Measurements from ENCODE around the gene AQP2. TPM values are rescaled to one million over a fixed set of nuclear protein-coding genes. Genes with fewer than 3 reads are reported as not detected.

AQP2 gene
- total RNA-seq, 1 donor from 2014 or later, result not detected

DNA sequence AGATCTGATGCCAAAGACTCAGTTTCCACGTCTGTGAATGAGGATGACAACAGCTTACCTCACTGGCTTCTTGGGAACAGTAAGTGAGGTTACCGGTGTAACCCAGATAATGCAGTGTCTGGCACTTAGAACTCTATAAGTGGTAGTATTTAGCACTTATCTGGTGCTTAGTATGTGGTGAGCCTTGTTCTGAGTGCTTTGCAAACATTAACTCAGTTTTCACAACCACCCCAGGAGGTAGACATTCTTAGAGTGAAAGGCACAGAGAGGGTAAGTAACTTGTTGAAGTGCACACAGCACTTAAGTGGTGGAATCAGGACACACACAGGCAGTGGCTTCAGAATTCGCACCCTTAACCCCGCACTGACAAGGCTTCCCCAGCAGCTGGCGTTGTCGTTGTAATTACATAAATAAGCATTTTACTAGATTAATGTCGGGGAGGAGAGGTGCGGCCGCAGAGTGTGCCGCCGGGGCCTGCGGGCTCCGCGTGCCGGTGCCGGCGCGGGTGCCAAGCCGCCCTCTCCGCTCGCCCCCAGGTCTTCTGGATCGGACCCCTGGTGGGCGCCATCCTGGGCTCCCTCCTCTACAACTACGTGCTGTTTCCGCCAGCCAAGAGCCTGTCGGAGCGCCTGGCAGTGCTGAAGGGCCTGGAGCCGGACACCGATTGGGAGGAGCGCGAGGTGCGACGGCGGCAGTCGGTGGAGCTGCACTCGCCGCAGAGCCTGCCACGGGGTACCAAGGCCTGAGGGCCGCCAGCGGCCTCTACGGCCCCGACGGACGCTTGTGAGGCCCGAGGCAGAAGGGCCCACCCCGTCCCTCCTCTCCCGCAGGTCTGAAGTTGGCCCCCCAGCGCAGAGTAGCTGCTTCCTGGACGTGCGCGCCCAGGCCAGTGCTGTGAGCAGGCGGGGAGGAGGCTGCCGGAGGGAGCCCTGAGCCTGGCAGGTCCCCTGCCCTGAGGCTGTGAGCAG is 4.6 kb downstream of the AQP2 start:
- DNase-seq (ENCODE audit: extremely low spot score in 2 of 2), result no peak
- Histone ChIP-seq H3K9me3 (no peaks in the 10 kb centered on the region), H3K27me3 (no peaks in the 10 kb centered on the region), H3K4me3 (no peak overlapping the region), H3K4me1 (no peaks in the 10 kb centered on the region), H3K27ac (no peak overlapping the region), H3K36me3 (no peaks in the 10 kb centered on the region)
- TF ChIP-seq, protein P1, sequence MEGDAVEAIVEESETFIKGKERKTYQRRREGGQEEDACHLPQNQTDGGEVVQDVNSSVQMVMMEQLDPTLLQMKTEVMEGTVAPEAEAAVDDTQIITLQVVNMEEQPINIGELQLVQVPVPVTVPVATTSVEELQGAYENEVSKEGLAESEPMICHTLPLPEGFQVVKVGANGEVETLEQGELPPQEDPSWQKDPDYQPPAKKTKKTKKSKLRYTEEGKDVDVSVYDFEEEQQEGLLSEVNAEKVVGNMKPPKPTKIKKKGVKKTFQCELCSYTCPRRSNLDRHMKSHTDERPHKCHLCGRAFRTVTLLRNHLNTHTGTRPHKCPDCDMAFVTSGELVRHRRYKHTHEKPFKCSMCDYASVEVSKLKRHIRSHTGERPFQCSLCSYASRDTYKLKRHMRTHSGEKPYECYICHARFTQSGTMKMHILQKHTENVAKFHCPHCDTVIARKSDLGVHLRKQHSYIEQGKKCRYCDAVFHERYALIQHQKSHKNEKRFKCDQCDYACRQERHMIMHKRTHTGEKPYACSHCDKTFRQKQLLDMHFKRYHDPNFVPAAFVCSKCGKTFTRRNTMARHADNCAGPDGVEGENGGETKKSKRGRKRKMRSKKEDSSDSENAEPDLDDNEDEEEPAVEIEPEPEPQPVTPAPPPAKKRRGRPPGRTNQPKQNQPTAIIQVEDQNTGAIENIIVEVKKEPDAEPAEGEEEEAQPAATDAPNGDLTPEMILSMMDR (IDR thresholded peaks at IDR 0.05), result no peak
- TF ChIP-seq POLR2A (IDR thresholded peaks at IDR 0.05), result no peak
- TF ChIP-seq POLR2AphosphoS5 (IDR thresholded peaks at IDR 0.05; ENCODE audit: insufficient read depth in 1 of 2, low read depth in 1 of 2), result no peak
- intact Hi-C loops (cut with DNase I), result loop anchor here (5.0 kb wide), 1 partner anchor 88 kb away; no protein-coding TSS in a partner anchor

DNA sequence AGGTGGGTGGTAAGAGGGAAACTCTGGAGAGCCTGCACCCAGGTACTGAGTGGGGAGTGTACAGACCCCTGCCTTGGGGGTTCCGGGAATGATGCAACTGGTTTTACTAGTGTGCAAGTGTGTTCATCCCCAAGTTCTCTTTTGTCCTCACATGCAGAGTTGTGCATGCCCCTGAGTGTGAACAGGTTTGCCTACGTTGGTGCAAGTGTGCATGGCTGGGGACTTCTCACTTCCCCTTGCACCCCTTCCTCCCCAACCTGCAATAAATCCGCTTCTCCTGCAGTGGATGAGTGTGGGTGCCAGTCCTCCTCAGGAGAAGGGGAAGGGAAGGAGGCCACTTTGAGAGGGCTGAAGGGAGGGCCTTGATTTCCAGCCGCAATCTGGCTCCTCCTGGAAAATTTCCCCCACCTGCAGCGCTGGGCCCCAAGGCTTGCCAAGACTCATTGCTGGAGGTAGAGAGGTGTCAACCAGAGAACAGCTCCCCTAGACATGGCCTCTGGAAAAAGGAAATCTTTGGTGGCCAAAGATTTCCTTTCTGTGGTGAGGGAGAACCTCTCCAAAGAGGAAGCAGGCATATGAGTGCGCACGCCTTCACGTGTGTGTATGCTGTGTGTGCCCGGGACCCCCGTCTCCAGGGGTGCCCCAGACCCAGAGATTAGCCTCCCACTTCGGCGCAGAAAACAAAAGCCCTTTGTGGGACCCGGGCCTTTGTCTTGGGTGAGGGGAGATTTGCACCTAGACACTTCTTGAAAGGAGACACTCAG is 5.5 kb downstream of the AQP2 start:
- TF ChIP-seq POLR2AphosphoS5 (IDR thresholded peaks at IDR 0.05; ENCODE audit: insufficient read depth in 1 of 2, low read depth in 1 of 2), result no peak
- TF ChIP-seq, protein P1 (IDR thresholded peaks at IDR 0.05), result no peak
- no peak for TF ChIP-seq POLR2A (IDR thresholded peaks at IDR 0.05)
- DNase-seq (ENCODE audit: extremely low spot score in 2 of 2), result no peak
- Histone ChIP-seq H3K4me1 (peaks cover 6% of the 10 kb centered on the region), H3K4me3 (no peak overlapping the region), H3K36me3 (no peaks in the 10 kb centered on the region), H3K9me3 (no peaks in the 10 kb centered on the region), H3K27me3 (no peaks in the 10 kb centered on the region), H3K27ac (no peak overlapping the region)
- intact Hi-C loops (cut with DNase I), result no loop called here

DNA sequence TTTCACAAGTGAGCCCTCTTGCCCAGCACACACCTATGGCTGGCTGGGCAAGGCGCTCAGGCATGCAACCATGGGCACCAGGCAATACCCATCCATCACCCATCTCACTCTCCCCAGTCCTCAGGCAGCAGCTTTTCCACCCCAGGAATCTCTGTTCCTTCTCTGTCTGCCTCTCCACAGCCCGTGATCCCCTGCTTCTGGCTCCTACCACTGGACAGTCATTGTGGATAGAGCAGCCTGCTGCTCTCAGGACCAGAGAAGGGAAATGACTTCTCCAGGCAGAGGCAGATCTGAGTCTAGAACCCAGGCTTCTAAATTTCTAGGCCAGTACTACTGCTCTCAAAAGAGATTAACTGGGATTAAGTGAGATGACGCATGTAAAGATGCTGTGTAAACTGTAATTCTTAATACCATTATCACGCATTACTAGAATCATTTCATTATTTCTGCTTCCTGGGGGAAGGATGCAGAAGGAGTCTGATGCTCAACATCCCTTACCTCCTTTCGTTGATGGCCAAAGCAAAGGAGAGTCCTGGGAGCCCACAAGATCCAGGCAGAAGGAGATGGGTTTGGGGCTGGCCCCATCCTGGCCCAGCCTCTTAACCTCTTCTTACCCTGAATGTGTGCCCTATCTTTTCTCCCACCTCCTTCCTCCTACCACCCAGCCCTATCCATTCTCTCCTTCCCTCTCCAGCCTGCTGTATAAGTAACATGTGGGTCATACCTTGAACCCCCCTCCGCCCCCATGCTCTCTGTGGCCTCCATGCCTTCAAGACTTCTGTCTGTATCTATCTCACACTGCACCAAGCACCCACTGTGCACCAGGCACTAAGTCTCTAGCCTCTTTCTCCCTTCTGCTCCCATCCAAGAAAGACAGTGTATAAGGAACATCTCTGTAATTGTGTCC is 6.4 kb downstream of the AQP2 start:
- no peaks in the 10 kb centered on the region for H3K9me3 ChIP-seq
- no peaks in the 10 kb centered on the region for H3K27me3 ChIP-seq
- no peak for DNase-seq (ENCODE audit: extremely low spot score in 2 of 2)
- H3K27ac ChIP-seq, result no peak overlapping the region
- H3K4me1 ChIP-seq, result peaks cover 9% of the 10 kb centered on the region
- no peak for TF ChIP-seq POLR2AphosphoS5 (IDR thresholded peaks at IDR 0.05; ENCODE audit: insufficient read depth in 1 of 2, low read depth in 1 of 2)
- TF ChIP-seq, protein P1 (IDR thresholded peaks at IDR 0.05), result no peak
- TF ChIP-seq POLR2A (IDR thresholded peaks at IDR 0.05), result no peak
- H3K4me3 ChIP-seq, result no peak overlapping the region
- H3K36me3 ChIP-seq, result no peaks in the 10 kb centered on the region
- intact Hi-C loops (cut with DNase I), result no loop called here

DNA sequence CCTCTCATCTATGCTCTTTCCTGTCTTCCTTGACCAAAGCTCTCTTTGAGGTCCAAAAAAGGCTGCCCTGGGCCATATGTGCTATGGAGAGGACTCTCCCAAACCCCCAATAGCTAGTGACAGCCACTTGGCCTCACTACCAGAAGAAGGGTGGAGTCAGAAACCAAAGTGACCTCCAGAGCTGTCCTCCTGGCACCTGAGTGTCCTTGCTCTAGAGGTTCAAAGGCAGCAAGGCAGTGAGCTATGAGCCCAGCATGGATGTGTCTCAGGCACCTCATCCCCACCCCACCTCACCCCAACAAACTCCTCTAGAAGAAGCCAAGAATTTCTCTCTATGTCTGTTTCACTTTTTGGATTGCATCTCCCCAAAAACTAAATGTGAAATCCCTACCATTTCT is 7.0 kb downstream of the AQP2 start:
- no peaks in the 10 kb centered on the region for H3K9me3 ChIP-seq
- H3K27ac ChIP-seq, result no peak overlapping the region
- no peak overlapping the region for H3K4me3 ChIP-seq
- TF ChIP-seq POLR2AphosphoS5 (IDR thresholded peaks at IDR 0.05; ENCODE audit: insufficient read depth in 1 of 2, low read depth in 1 of 2), result no peak
- TF ChIP-seq, protein P1 (IDR thresholded peaks at IDR 0.05), result no peak
- no peak for TF ChIP-seq POLR2A (IDR thresholded peaks at IDR 0.05)
- H3K36me3 ChIP-seq, result no peaks in the 10 kb centered on the region
- H3K4me1 ChIP-seq, result peaks cover 9% of the 10 kb centered on the region
- H3K27me3 ChIP-seq, result no peaks in the 10 kb centered on the region
- intact Hi-C loops (cut with DNase I), result no loop called here
- DNase-seq (ENCODE audit: extremely low spot score in 2 of 2), result no peak
